ENCODE data around the gene ZNF668. TPM values are rescaled to one million over a fixed set of nuclear protein-coding genes. Genes with fewer than 3 reads are reported as not detected.

ZNF668 gene
- total and polyA plus RNA-seq, 2 experiments from 2014 or later, result 6.2 to 13.1 TPM

GRCh38 chr16:31025339-31025738, 48.7 kb downstream of the ZNF668 start (continued):
- TF ChIP-seq CTCF (conservative IDR thresholded peaks at IDR 0.05; ENCODE audit: low read depth in 2 of 2) (no peak), ZNF114 (CRISPR knock-in tag; IDR thresholded peaks at IDR 0.05) (no peak), ETS1 (IDR thresholded peaks at IDR 0.05) (no peak), POLR2AphosphoS5 (IDR thresholded peaks at IDR 0.05; ENCODE audit: low read depth) (no peak)

DNA sequence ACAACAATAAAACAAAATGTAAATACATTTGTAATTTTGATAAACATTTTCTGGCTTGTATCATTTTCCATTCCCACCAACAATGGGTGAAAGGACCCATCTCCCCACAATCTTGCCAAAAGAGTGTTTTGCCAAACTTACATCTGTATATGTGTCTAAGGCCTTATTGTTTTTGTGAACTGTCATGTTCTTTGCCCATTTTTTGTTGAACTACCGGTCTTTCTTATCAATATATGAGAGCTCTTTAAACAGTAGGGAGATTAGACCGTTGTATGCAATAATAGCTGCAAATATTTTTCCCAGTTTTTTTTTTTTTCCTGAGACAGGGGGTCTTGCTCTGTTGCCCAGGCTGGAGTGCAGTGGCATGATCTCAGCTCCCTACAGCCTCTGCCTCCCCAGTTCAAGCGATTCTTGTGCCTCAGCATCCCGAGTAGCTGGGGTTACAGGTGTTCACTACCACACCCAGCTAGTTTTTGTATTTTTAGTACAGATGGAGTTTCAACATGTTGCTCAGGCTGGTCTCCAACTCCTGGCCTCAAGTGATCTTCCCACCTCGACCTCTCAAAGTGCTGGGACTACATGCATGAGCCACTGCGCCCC, 50.3 kb downstream of the ZNF668 start:
- no peak for DNase-seq (ENCODE audit: low spot score)
- H3F3A ChIP-seq (replicated peaks; ENCODE audit: low read depth), result no peaks in the 10 kb centered on the region
- no peaks in the 10 kb centered on the region for H3K79me2 ChIP-seq (replicated peaks; ENCODE audit: insufficient read depth)
- H3K4me2 ChIP-seq, result no peak overlapping the region
- H3K4me3 ChIP-seq, result no peak overlapping the region
- Mint-ChIP-seq H3K27ac (no peak overlapping the region), H3K9me3 (no peaks in the 10 kb centered on the region), H3K4me1 (peaks cover 5% of the 10 kb centered on the region; the same call in 2 of the 3 replicates), H3K4me3 (no peak overlapping the region), H3K36me3 (ENCODE audit: low read depth) (no peaks in the 10 kb centered on the region), H3K27me3 (ENCODE audit: insufficient read depth, low read depth, poor library complexity) (peaks cover 6% of the 10 kb centered on the region)
- H3K27ac ChIP-seq (ENCODE audit: low read depth), result no peak overlapping the region
- H3K27me3 ChIP-seq (ENCODE audit: insufficient read depth), result no peaks in the 10 kb centered on the region
- no peaks in the 10 kb centered on the region for H3K36me3 ChIP-seq (ENCODE audit: insufficient read depth)
- H4K20me1 ChIP-seq (replicated peaks; ENCODE audit: insufficient read depth), result no peaks in the 10 kb centered on the region
- H3K4me1 ChIP-seq (ENCODE audit: insufficient read depth), result no peaks in the 10 kb centered on the region; the same call in 1 of the 2 replicates
- H2AFZ ChIP-seq, result no peak overlapping the region
- ATAC-seq, result no peak
- no peaks in the 10 kb centered on the region for H3K9me2 ChIP-seq (ENCODE audit: insufficient read depth)
- TF ChIP-seq POLR2AphosphoS5 (IDR thresholded peaks at IDR 0.05; ENCODE audit: low read depth) (no peak), EZH2phosphoT487 (IDR thresholded peaks at IDR 0.05; ENCODE audit: unreplicated experiment) (no peak), JUNB (IDR thresholded peaks at IDR 0.05; ENCODE audit: unreplicated experiment) (no peak), ZNF462 (CRISPR knock-in tag; IDR thresholded peaks at IDR 0.05) (no peak), ZNF331 (CRISPR knock-in tag; IDR thresholded peaks at IDR 0.05; ENCODE audit: low read depth) (no peak), STAT1 (IDR thresholded peaks at IDR 0.05; ENCODE audit: unreplicated experiment) (no peak), CTCF (conservative IDR thresholded peaks at IDR 0.05; ENCODE audit: low read depth in 2 of 2) (no peak), ZNF114 (CRISPR knock-in tag; IDR thresholded peaks at IDR 0.05) (no peak), ETS1 (IDR thresholded peaks at IDR 0.05) (no peak), EZH2 (IDR thresholded peaks at IDR 0.05; ENCODE audit: low read depth, unreplicated experiment) (no peak), CREB1 (CRISPR knock-in tag; IDR thresholded peaks at IDR 0.05; ENCODE audit: low read depth) (no peak), NANOG (IDR thresholded peaks at IDR 0.05; ENCODE audit: borderline replicate concordance) (no peak)
